Right lobe of liver (tissue), 6 donors: ENCODE results near the gene TUT4. TPM values are rescaled to one million over a fixed set of nuclear protein-coding genes. Genes with fewer than 3 reads are reported as not detected.

ENCODE experiments used
- ATAC-seq, 4 donors: fragments of 200-7000 bp; cut with Tn5 transposase; one replicate each; pipeline ENCODE4 v1.9.1; 2020; ENCODE audit warnings: mild to moderate bottlenecking in 4 of 4, moderate library complexity in 4 of 4
- DNase-seq, 3 donors: peaks; one replicate each; pipeline ENCODE4 v3.0.0-alpha.2; 2020
- H3K27ac ChIP-seq, 3 donors: fragments of 200-600 bp; one replicate each; pipeline ENCODE4 v1.8.0; 2022
- H3K27me3 ChIP-seq, 2 donors: fragments of 200-600 bp; one replicate each; pipeline ENCODE4 v1.8.0; 2022
- H3K36me3 ChIP-seq, 4 donors: fragments of 200-600 bp; sonication (generic) in 1 of 4; one replicate each; pipeline versions ENCODE4 v1.5.1 to v1.8.0; 2017 to 2022; ENCODE audit warnings: control low read depth in 1 of 4
- H3K4me1 ChIP-seq, 4 donors: fragments of 200-600 bp; sonication (generic) in 1 of 4; one replicate each; pipeline versions ENCODE4 v1.5.1 to v1.8.0; 2017 to 2022; ENCODE audit warnings: control low read depth in 1 of 4
- H3K4me3 ChIP-seq, 3 donors: fragments of 200-600 bp; one replicate each; pipeline ENCODE4 v1.8.0; 2022
- H3K9me3 ChIP-seq, 4 donors: fragments of 200-600 bp; sonication (generic) in 1 of 4; one replicate each; pipeline versions ENCODE4 v1.5.1 to v1.8.0; 2017 to 2022; ENCODE audit warnings: control low read depth in 1 of 4
- CTCF ChIP-seq, 4 donors: fragments of 200-600 bp in 3 of 4; fragments of 450-650 bp in 1 of 4; IDR thresholded peaks; one replicate each; pipeline versions ENCODE4 v1.5.1 to v1.8.0; 2016 to 2022; ENCODE audit warnings: antibody characterized with exemption in 4 of 4, mild to moderate bottlenecking in 2 of 4
- POLR2A ChIP-seq: fragments of 450-650 bp; IDR thresholded peaks from one replicate; pipeline ENCODE4 v1.6.1; 2017; ENCODE audit warnings: antibody characterized with exemption, mild to moderate bottlenecking
- WGBS: methylation state at CpG from one replicate; pipeline ENCODE4 v1.1.6; 2018; ENCODE audit warnings: low coverage, low lambda C conversion rate; ENCODE audit not compliant: insufficient coverage; ENCODE audit errors: missing lambda C conversion rate; 5-methylcytosine and 5-hydroxymethylcytosine counted together
- intact Hi-C, 2 donors: fragments of 100-400 bp; cut with DNase I; formaldehyde crosslinking; loops; one replicate each; pipeline versions ENCODE4 v1.11.2 to v1.14.1; 2022
- total RNA-seq, 6 experiments: library from RNA; depleted of rRNA in 2 of 6; stranded (reverse); fragments of >200 nt in 2 of 6; fragmentation: NEBNext Ultra II Directional in 3 of 6; extraction: Animal tissue kit (Norgen Biotek cat#: 25700) in 3 of 6; gene quantifications; one replicate each; pipeline versions ENCODE4 v1.1.0 to v1.2.4, GENCODE V29; 2016 to 2023
- donor health status: DM: no; HTN: yes; CAD: no.
- donor health status: DM: no; HTN: no; CAD: no.
- donor health status: DM: no; HTN: no; CAD: no.
- donor health status: DM: no; HTN: yes; CAD: no.
- donor health status: DM: no; HTN: yes; CAD: no.

Gene TUT4
- total RNA-seq, 6 experiments from 2014 or later: 16.1 to 33.0 (median 22.8) TPM

GRCh38 chr1:52426371-52426770 is 126.5 kb downstream of the TUT4 start:
- no peak overlapping the region for H3K4me3 ChIP-seq
- no peak for TF ChIP-seq CTCF (IDR thresholded peaks at IDR 0.05)
- TF ChIP-seq POLR2A: no peak
- no peaks in the 10 kb centered on the region for H3K27me3 ChIP-seq
- no peak overlapping the region for H3K27ac ChIP-seq
- intact Hi-C loops: no loop called here
- H3K9me3 ChIP-seq: no peaks in the 10 kb centered on the region
- 80% methylated on average over 3 of the region's 3 CpGs for WGBS
- peaks cover 0 to 31% (median 14%) of the 10 kb centered on the region in 4 donors for H3K36me3 ChIP-seq
- DNase-seq (no peak), ATAC-seq (no peak)
- H3K4me1 ChIP-seq: no peaks in the 10 kb centered on the region

DNA sequence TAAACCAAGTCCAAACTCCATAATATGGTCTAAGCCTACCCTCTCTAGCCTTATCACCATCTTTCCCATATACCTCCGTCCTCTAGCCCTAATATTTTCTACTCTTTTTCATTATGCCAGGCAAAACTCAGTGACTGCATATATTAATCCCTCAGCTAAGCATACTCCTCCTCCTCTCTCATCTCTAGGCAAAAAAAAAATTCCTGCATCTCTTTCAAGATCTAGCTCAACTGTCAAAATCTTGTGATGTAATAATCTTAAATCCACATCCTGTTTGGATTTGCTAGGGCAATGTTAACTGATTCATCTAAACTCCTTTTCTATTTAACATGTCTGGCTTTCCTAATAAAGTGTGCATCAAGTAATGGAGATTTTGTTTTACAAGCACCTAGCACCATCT is 128.1 kb downstream of the TUT4 start:
- H3K4me1 ChIP-seq: no peaks in the 10 kb centered on the region
- H3K4me3 ChIP-seq: no peak overlapping the region
- ATAC-seq: no peak
- TF ChIP-seq POLR2A (no peak), CTCF (IDR thresholded peaks at IDR 0.05) (no peak)
- intact Hi-C loops: no loop called here
- DNase-seq: no peak
- no peaks in the 10 kb centered on the region for H3K27me3 ChIP-seq
- no peak overlapping the region for H3K27ac ChIP-seq
- WGBS: 94% methylated on average over 1 of the region's 1 CpG
- peaks cover 0 to 28% (median 9%) of the 10 kb centered on the region in 4 donors for H3K36me3 ChIP-seq
- H3K9me3 ChIP-seq: no peaks in the 10 kb centered on the region

DNA sequence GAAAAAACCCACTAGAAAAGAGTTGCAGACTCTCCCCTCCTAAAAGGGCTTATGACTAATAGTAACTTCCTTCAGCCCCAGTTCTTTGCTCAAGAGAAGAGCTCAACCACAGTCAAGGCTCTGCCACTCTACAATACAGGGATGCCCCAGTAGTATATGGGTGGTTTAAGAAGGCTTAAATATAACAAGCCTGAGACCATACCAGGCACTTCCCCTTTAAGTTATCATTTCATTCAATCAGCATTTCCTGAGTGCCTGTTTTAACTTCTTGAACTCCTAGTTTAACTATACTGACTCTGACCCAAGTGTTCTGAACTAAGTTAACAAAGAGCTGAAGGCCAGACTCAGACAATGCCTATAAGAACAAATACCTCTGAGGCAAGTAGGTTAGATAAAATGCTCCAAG is 128.7 kb downstream of the TUT4 start:
- DNase-seq (no peak), ATAC-seq (no peak)
- Histone ChIP-seq H3K27ac (no peak overlapping the region), H3K9me3 (no peaks in the 10 kb centered on the region), H3K27me3 (no peaks in the 10 kb centered on the region), H3K4me1 (no peaks in the 10 kb centered on the region), H3K36me3 (peaks cover 0 to 28% (median 11%) of the 10 kb centered on the region in 4 donors), H3K4me3 (no peak overlapping the region)
- intact Hi-C loops: no loop called here
- TF ChIP-seq POLR2A (no peak), CTCF (IDR thresholded peaks at IDR 0.05) (no peak)

- H3K27ac ChIP-seq: no peak overlapping the region
- H3K9me3 ChIP-seq: no peaks in the 10 kb centered on the region
- DNase-seq (no peak), ATAC-seq (peak in 1 of 4 donors; percentile 21)
- intact Hi-C loops: no loop called here
- WGBS: 61% methylated on average over 9 of the region's 9 CpGs
- H3K27me3 ChIP-seq: no peaks in the 10 kb centered on the region
- no peak overlapping the region for H3K4me3 ChIP-seq
- H3K4me1 ChIP-seq: no peaks in the 10 kb centered on the region
- H3K36me3 ChIP-seq: peaks cover 0 to 30% (median 12%) of the 10 kb centered on the region in 4 donors
- no peak for TF ChIP-seq POLR2A
- TF ChIP-seq CTCF (IDR thresholded peaks at IDR 0.05): no peak
These were observed 129.1 kb downstream of the TUT4 start for GRCh38 chr1:52423771-52424170.

DNA sequence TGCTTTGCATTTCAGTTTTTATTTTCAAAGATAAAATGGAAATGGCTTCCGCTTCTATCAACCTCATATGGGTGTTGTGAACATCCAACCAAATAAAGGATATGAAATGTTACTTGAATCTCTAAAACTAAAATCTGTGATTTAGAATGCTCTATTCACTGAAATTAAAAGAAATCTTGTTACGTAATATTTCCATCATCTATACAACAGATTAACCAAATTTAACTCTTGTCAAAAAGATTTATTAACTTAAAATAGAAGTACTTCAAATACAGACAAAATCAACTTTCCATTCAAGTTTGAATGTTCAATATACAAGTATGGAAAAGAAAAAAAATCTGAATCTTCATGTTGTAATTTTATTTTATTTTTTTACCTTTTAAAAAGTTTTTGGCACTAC is 129.8 kb downstream of the TUT4 start:
- TF ChIP-seq POLR2A (no peak), CTCF (IDR thresholded peaks at IDR 0.05) (no peak)
- WGBS: 93% methylated on average over 2 of the region's 2 CpGs
- DNase-seq (no peak), ATAC-seq (no peak)
- no peaks in the 10 kb centered on the region for H3K9me3 ChIP-seq
- intact Hi-C loops: no loop called here
- no peak overlapping the region for H3K4me3 ChIP-seq
- peaks cover 0 to 38% (median 15%) of the 10 kb centered on the region in 4 donors for H3K36me3 ChIP-seq
- H3K27ac ChIP-seq: no peak overlapping the region
- no peaks in the 10 kb centered on the region for H3K4me1 ChIP-seq
- no peaks in the 10 kb centered on the region for H3K27me3 ChIP-seq
